PC-9 (cell line): ENCODE data around the gene CYSRT1. TPM values are rescaled to one million over a fixed set of nuclear protein-coding genes. Genes with fewer than 3 reads are reported as not detected.

Experiments
- BruUV-seq: library from RNA; stranded (reverse); fragments of 400-500 nt; replicated peaks from 2 replicates; lab custom pipeline; 2021; lab: Mats Ljungman, UMichigan
- CTCF ChIA-PET: fragments of 300-600 bp; sonication (Branson Sonifier 250); formaldehyde crosslinking; loops from one replicate; lab custom pipeline; 2022; ENCODE audit warnings: antibody characterized with exemption; lab: Charles Lee
- POLR2A ChIA-PET: fragments of 300-600 bp; sonication (Branson Sonifier 250); formaldehyde crosslinking; loops from one replicate; lab custom pipeline; 2022; ENCODE audit warnings: antibody characterized with exemption; ENCODE audit not compliant: unreplicated experiment; lab: Charles Lee
- DNase-seq, 2 experiments: peaks; one replicate each; pipeline versions ENCODE4 v3.0.0 to v3.0.0-alpha.2; 2015 to 2022; ENCODE audit warnings: mixed read lengths in 1 of 2
- H2AFZ ChIP-seq: fragments of 200-600 bp; sonication (generic); 2 replicates; pipeline ENCODE4 v1.8.1; 2017; ENCODE audit warnings: antibody characterized with exemption
- H3F3A ChIP-seq: fragments of 200-600 bp; sonication (generic); 2 replicates; pipeline ENCODE4 v1.8.1; 2017; ENCODE audit warnings: antibody characterized with exemption, mild to moderate bottlenecking, low read depth; ENCODE audit not compliant: insufficient read depth
- H3K27ac ChIP-seq: fragments of 200-600 bp; sonication (generic); 2 replicates; pipeline ENCODE4 v1.6.1; 2016; ENCODE audit warnings: mixed run types
- H3K27me3 ChIP-seq: fragments of 200-600 bp; sonication (generic); 2 replicates; pipeline ENCODE4 v1.6.1; 2016; ENCODE audit warnings: low read depth, mixed run types; ENCODE audit not compliant: insufficient read depth
- H3K36me3 ChIP-seq: fragments of 200-600 bp; sonication (generic); 2 replicates; pipeline ENCODE4 v1.6.1; 2016; ENCODE audit warnings: low read depth, mixed run types
- H3K4me1 ChIP-seq: fragments of 200-600 bp; sonication (generic); replicated peaks from 2 replicates; pipeline ENCODE4 v1.6.1; 2016; ENCODE audit warnings: mixed run types; ENCODE audit not compliant: insufficient read depth
- H3K4me2 ChIP-seq: fragments of 200-600 bp; sonication (generic); 2 replicates; pipeline ENCODE4 v1.6.1; 2017; ENCODE audit warnings: mixed run types
- H3K4me3 ChIP-seq: fragments of 200-600 bp; sonication (generic); 2 replicates; pipeline ENCODE4 v1.6.1; 2016; ENCODE audit warnings: mixed run types
- H3K79me2 ChIP-seq: fragments of 200-600 bp; sonication (generic); 2 replicates; pipeline ENCODE4 v1.6.1; 2017; ENCODE audit warnings: low read depth, mixed run types
- H3K9me2 ChIP-seq: fragments of 200-600 bp; sonication (generic); 2 replicates; pipeline ENCODE4 v1.8.1; 2017; ENCODE audit warnings: mild to moderate bottlenecking; ENCODE audit not compliant: insufficient read depth
- H3K9me3 ChIP-seq: fragments of 200-600 bp; sonication (generic); 2 replicates; pipeline ENCODE4 v1.8.1; 2016; ENCODE audit warnings: low read depth; ENCODE audit not compliant: insufficient read depth
- H4K20me1 ChIP-seq: fragments of 200-600 bp; sonication (generic); 2 replicates; pipeline ENCODE4 v1.8.1; 2017; ENCODE audit not compliant: insufficient read depth
- CTCF ChIP-seq: fragments of 200-600 bp; sonication (generic); conservative IDR thresholded peaks from 2 replicates; pipeline ENCODE4 v1.6.1; 2017; ENCODE audit warnings: mixed run types, antibody characterized with exemption, mild to moderate bottlenecking, moderate library complexity
- EZH2 ChIP-seq: fragments of 200-600 bp; sonication (generic); IDR thresholded peaks from 2 replicates; pipeline ENCODE4 v1.8.0; 2017; ENCODE audit warnings: antibody characterized with exemption, low read depth
- intact Hi-C: fragments of 100-400 bp; cut with micrococcal nuclease; formaldehyde crosslinking; loops from one replicate; pipeline ENCODE4 v1.10.0; 2022; ENCODE audit not compliant: unreplicated experiment
- total RNA-seq: library from RNA; stranded (reverse); gene quantifications from 2 replicates; pipeline ENCODE4 v1.2.3, GENCODE V29; 2021

Gene CYSRT1
- total RNA-seq, 1 experiment from 2014 or later = 15.2 TPM

- peaks cover 66% of the 10 kb centered on the region for H3K79me2 ChIP-seq
- no peaks in the 10 kb centered on the region for H3K27me3 ChIP-seq
- peaks cover 25% of the 10 kb centered on the region; the same call in 1 of the 2 replicates for H3F3A ChIP-seq
- TF ChIP-seq CTCF (no peak), EZH2 (no peak)
- H3K36me3 ChIP-seq = no peaks in the 10 kb centered on the region
- peak; percentile 65 to 85 for DNase-seq
- CTCF ChIA-PET = interaction anchor here (0.7 kb wide), 1 partner anchor 17 kb away, joined by 3 read pairs; no protein-coding TSS in a partner anchor
- no peaks in the 10 kb centered on the region for H3K9me3 ChIP-seq
- POLR2A ChIA-PET = interaction anchor here (0.6 to 0.8 kb wide), 3 partner anchors 18 to 258 kb away, joined by 3 to 8 read pairs (median 3); no protein-coding TSS in a partner anchor
- peak within 1 kb of the TSS; percentile 99 for H3K4me3 ChIP-seq
- peaks cover 7% of the 10 kb centered on the region; the same call in 1 of the 2 replicates for H4K20me1 ChIP-seq
- BruUV-seq = no TSS peak
- H2AFZ ChIP-seq = peak within 1 kb of the TSS; percentile 84
- no peak within 1 kb of the TSS for H3K27ac ChIP-seq
- intact Hi-C loops = no loop called here
- H3K4me1 ChIP-seq = peaks cover 29% of the 10 kb centered on the region
- H3K9me2 ChIP-seq = no peaks in the 10 kb centered on the region
- H3K4me2 ChIP-seq = peak within 1 kb of the TSS; percentile 100
Measured at GRCh38 chr9:137205126-137206069, 19.6 kb upstream of the CYSRT1 start, which contains the start of the genes NDOR1 and TMEM203. Gene NDOR1 (plus strand): TSS chr9:137205700. CDS start chr9:137205778, 78 bp downstream. Gene TMEM203 (minus strand): TSS chr9:137205648. CDS start chr9:137205414, 234 bp downstream.

DNA sequence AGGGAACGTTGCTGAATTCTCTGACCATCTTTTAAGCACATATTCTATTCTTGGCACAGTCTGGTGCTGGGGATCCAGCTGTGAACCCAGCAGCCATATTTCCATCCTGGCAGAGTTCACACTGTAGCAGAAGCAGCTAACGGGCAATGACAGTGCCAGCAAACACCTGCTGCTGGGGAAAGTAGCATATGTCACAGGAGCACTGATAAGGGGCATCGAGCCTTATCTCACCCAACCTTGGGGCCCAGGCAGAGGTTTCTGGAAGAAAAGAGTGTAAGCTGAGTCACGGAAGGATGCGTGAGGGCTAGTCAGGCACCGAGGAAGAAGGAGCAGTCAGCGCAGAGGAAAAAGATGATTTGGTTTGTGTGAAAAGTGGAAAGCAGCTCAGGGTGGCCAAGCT, 18.4 kb upstream of the CYSRT1 start:
- H4K20me1 ChIP-seq = peaks cover 7% of the 10 kb centered on the region; the same call in 1 of the 2 replicates
- H3K4me3 ChIP-seq = peak overlapping the region; percentile 99
- no peaks in the 10 kb centered on the region for H3K27me3 ChIP-seq
- DNase-seq = no peak
- H3K4me2 ChIP-seq = peak overlapping the region; percentile 100
- TF ChIP-seq CTCF = no peak
- TF ChIP-seq EZH2 = no peak
- H3K27ac ChIP-seq = no peak overlapping the region
- no peaks in the 10 kb centered on the region for H3K36me3 ChIP-seq
- H3K79me2 ChIP-seq = peaks cover 61% of the 10 kb centered on the region
- POLR2A ChIA-PET = interaction anchor here (0.7 kb wide), 1 partner anchor 13 kb away, joined by 3 read pairs; no protein-coding TSS in a partner anchor
- peaks cover 23% of the 10 kb centered on the region; the same call in 1 of the 2 replicates for H3F3A ChIP-seq
- H3K9me3 ChIP-seq = no peaks in the 10 kb centered on the region
- no peaks in the 10 kb centered on the region for H3K9me2 ChIP-seq
- CTCF ChIA-PET = interaction anchor here (0.6 kb wide), 1 partner anchor 33 kb away, joined by 7 read pairs; no protein-coding TSS in a partner anchor
- H2AFZ ChIP-seq = no peak overlapping the region
- no TSS peak for BruUV-seq
- H3K4me1 ChIP-seq = peaks cover 25% of the 10 kb centered on the region
- intact Hi-C loops = no loop called here

- H4K20me1 ChIP-seq = no peaks in the 10 kb centered on the region
- DNase-seq = no peak
- no TSS peak for BruUV-seq
- H3K79me2 ChIP-seq = peaks cover 15% of the 10 kb centered on the region
- H3K36me3 ChIP-seq = no peaks in the 10 kb centered on the region
- TF ChIP-seq CTCF (no peak), EZH2 (no peak)
- no peaks in the 10 kb centered on the region for H3K9me2 ChIP-seq
- H3K4me2 ChIP-seq = no peak overlapping the region
- no peak overlapping the region for H2AFZ ChIP-seq
- intact Hi-C loops = no loop called here
- H3F3A ChIP-seq = peaks cover 3% of the 10 kb centered on the region; the same call in 1 of the 2 replicates
- H3K4me1 ChIP-seq = peaks cover 3% of the 10 kb centered on the region
- POLR2A ChIA-PET = no interaction called here
- CTCF ChIA-PET = no interaction called here
- no peaks in the 10 kb centered on the region for H3K27me3 ChIP-seq
- H3K9me3 ChIP-seq = no peaks in the 10 kb centered on the region
- H3K4me3 ChIP-seq = no peak overlapping the region
- H3K27ac ChIP-seq = no peak overlapping the region
Measured at GRCh38 chr9:137211532-137211931, 13.4 kb upstream of the CYSRT1 start.
